Liver (tissue), 9 donors: ENCODE measurements around the gene URAD. TPM values are rescaled to one million over a fixed set of nuclear protein-coding genes. Genes with fewer than 3 reads are reported as not detected.

Source experiments
- DNase-seq: peaks from one replicate; pipeline ENCODE4 v3.0.0-alpha.2; 2017; ENCODE audit warnings: low spot score
- H3K27ac ChIP-seq, 2 donors: one replicate each; pipeline ENCODE4 v1.7.0; 2013; ENCODE audit warnings: inconsistent platforms in 2 of 2, low read length in 2 of 2, control low read depth in 1 of 2, low read depth in 1 of 2, mild to moderate bottlenecking in 1 of 2
- H3K27me3 ChIP-seq, 4 donors: one replicate each; pipeline versions ENCODE4 v1.6.1 to v1.7.0; 2013; ENCODE audit warnings: low read length in 3 of 4, inconsistent platforms in 1 of 4, mild to moderate bottlenecking in 1 of 4, moderate library complexity in 1 of 4; ENCODE audit not compliant: control insufficient read depth in 4 of 4, insufficient read depth in 4 of 4
- H3K36me3 ChIP-seq, 4 donors: one replicate each; pipeline versions ENCODE4 v1.6.1 to v1.7.0; 2013; ENCODE audit warnings: low read length in 3 of 4, mild to moderate bottlenecking in 3 of 4, low read depth in 1 of 4, moderate library complexity in 1 of 4; ENCODE audit not compliant: control insufficient read depth in 4 of 4, insufficient read depth in 3 of 4
- H3K4me1 ChIP-seq, 4 donors: one replicate each; pipeline versions ENCODE4 v1.6.1 to v1.7.0; 2013; ENCODE audit warnings: low read length in 3 of 4, mild to moderate bottlenecking in 3 of 4, moderate library complexity in 1 of 4; ENCODE audit not compliant: control insufficient read depth in 4 of 4, insufficient read depth in 4 of 4
- H3K4me3 ChIP-seq, 3 donors: one replicate each; pipeline versions ENCODE4 v1.6.1 to v1.7.0; 2013; ENCODE audit warnings: low read length in 3 of 3, control low read depth in 1 of 3, low read depth in 1 of 3, mild to moderate bottlenecking in 1 of 3
- H3K9ac ChIP-seq, 2 donors: one replicate each; pipeline ENCODE4 v1.7.0; 2013; ENCODE audit warnings: low read length in 2 of 2, mild to moderate bottlenecking in 2 of 2, moderate library complexity in 2 of 2, control low read depth in 1 of 2, low read depth in 1 of 2
- H3K9me3 ChIP-seq, 4 donors: one replicate each; pipeline versions ENCODE4 v1.6.1 to v1.7.0; 2013; ENCODE audit warnings: low read length in 3 of 4; ENCODE audit not compliant: control insufficient read depth in 4 of 4
- CTCF ChIP-seq: fragments of 150-350 bp; IDR thresholded peaks from 2 replicates; pipeline ENCODE4 v1.5.1; 2017; ENCODE audit warnings: improper control_type of control experiment, low read depth, low read length; ENCODE audit not compliant: missing input control
- EGR1 ChIP-seq, 2 donors: IDR thresholded peaks; 2 replicates each; pipeline ENCODE4 v1.6.1; 2016 to 2018; ENCODE audit warnings: antibody characterized with exemption in 2 of 2, low read depth in 2 of 2
- FOXA1 ChIP-seq: IDR thresholded peaks from 2 replicates; pipeline ENCODE4 v1.6.1; 2016; ENCODE audit warnings: antibody characterized with exemption
- FOXA2 ChIP-seq: IDR thresholded peaks from 2 replicates; pipeline ENCODE4 v1.6.1; 2016; ENCODE audit warnings: antibody characterized with exemption
- HNF4A ChIP-seq, 2 donors: conservative IDR thresholded peaks; 2 replicates each; pipeline ENCODE4 v1.6.1; 2016; ENCODE audit warnings: antibody characterized with exemption in 2 of 2, mild to moderate bottlenecking in 2 of 2
- HNF4G ChIP-seq: IDR thresholded peaks from 2 replicates; pipeline ENCODE4 v1.6.1; 2016; ENCODE audit warnings: antibody characterized with exemption
- JUND ChIP-seq, 2 donors: IDR thresholded peaks; 2 replicates each; pipeline ENCODE4 v1.6.1; 2016; ENCODE audit warnings: antibody characterized with exemption in 2 of 2
- MAX ChIP-seq: IDR thresholded peaks from 2 replicates; pipeline ENCODE4 v1.6.1; 2016; ENCODE audit warnings: antibody characterized with exemption
- NR2F2 ChIP-seq: IDR thresholded peaks from 2 replicates; pipeline ENCODE4 v1.6.1; 2016; ENCODE audit warnings: antibody characterized with exemption
- RAD21 ChIP-seq, 2 donors: IDR thresholded peaks; 2 replicates each; pipeline ENCODE4 v1.6.1; 2016; ENCODE audit warnings: antibody characterized with exemption in 2 of 2, mild to moderate bottlenecking in 2 of 2
- RXRA ChIP-seq, 2 donors: IDR thresholded peaks; 2 replicates each; pipeline ENCODE4 v1.6.1; 2017 to 2018; ENCODE audit warnings: antibody characterized with exemption in 2 of 2, mild to moderate bottlenecking in 1 of 2
- SP1 ChIP-seq: IDR thresholded peaks from 2 replicates; pipeline ENCODE4 v1.6.1; 2018; ENCODE audit warnings: antibody characterized with exemption, mild to moderate bottlenecking
- TAF1 ChIP-seq: conservative IDR thresholded peaks from 2 replicates; pipeline ENCODE4 v1.6.1; 2016; ENCODE audit warnings: antibody characterized with exemption, mild to moderate bottlenecking
- YY1 ChIP-seq: IDR thresholded peaks from 2 replicates; pipeline ENCODE4 v1.6.1; 2016; ENCODE audit warnings: antibody characterized with exemption, mild to moderate bottlenecking
- WGBS: extraction: QIAGEN DNeasy Blood & Tissue Kit; methylation state at CpG from one replicate; pipeline ENCODE4 v1.1.7; 2013; 5-methylcytosine and 5-hydroxymethylcytosine counted together
- polyA plus RNA-seq, 2 donors: library from polyadenylated mRNA; stranded (reverse) in 1 of 2; unstranded in 1 of 2; fragments of 200-250 nt in 1 of 2; fragments of >200 nt in 1 of 2; fragmentation: Nextera tagmentation in 1 of 2; extraction: Ambion mirVana in 1 of 2; gene quantifications; one replicate each; pipeline versions ENCODE4 v1.2.1 to v1.2.3, GENCODE V29; 2013 to 2015
- total RNA-seq, 2 donors: library from RNA; depleted of rRNA; stranded (reverse); fragments of >200 nt; gene quantifications; one replicate each; pipeline ENCODE4 v1.2.3, GENCODE V29; 2014
- TF ChIP-seq, protein P1 (sequence below): IDR thresholded peaks from 2 replicates; pipeline ENCODE4 v1.6.1; 2016; ENCODE audit warnings: antibody characterized with exemption, mild to moderate bottlenecking
- TF ChIP-seq, protein P2 (sequence below): IDR thresholded peaks from 2 replicates; pipeline ENCODE4 v1.6.1; 2016; ENCODE audit warnings: antibody characterized with exemption
- donor health status: healthy.
- donor health status: healthy.
- donor health status: healthy.
- donor health status: healthy.
- donor health status: healthy.

Gene URAD
- total and polyA plus RNA-seq, 4 donors: not detected

- DNase-seq: no peak
These were observed 45.5 kb downstream of the URAD start for GRCh38 chr13:27942972-27943371.

DNA sequence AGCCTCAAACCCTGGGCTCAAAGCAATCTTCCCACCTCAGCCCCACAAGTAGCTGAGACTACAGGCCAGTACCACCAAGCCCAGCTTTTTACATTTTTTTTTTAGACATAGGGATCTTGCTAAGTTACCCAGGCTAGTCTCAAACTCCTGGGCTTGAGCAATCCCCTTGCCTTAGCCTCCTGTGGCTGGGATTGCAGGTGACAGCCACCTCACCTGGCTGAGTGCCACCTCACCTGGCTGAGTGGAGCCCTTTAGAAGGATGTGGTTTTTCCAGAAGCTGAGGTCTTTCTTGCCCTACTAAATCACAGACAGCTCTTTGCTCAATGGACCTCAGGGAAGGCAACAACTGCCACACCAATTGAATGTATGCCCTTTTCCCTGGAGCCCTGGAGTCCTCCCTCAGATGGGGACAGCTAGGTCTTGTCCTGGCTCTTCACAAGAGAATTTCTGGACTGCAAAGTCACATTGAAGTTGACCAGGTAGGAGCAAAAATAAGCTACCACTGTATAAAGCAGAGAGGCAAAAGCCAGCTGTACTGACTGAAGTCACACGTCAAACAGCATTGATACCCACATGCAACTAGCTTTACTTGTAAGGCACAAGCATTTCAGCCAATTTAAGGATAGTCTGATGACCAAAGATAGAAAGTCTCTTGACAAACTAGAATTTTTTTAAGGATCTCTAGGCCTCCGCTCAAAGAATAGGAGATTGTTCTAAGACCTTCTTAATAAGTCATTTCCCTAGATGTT is 54.7 kb downstream of the URAD start:
- Histone ChIP-seq H3K9me3 (no peaks in the 10 kb centered on the region), H3K27ac (no peak overlapping the region), H3K27me3 (peaks cover 2 to 6% (median 4%) of the 10 kb centered on the region in 4 donors), H3K4me1 (peaks cover 0 to 1% (median 0%) of the 10 kb centered on the region in 4 donors), H3K9ac (no peak overlapping the region), H3K4me3 (no peak overlapping the region), H3K36me3 (no peaks in the 10 kb centered on the region)
- WGBS: 81% methylated on average over 2 of the region's 2 CpGs
- TF ChIP-seq TAF1 (no peak), EGR1 (IDR thresholded peaks at IDR 0.05; ENCODE audit: low read depth in 2 of 2) (no peak), HNF4G (no peak), HNF4A (conservative IDR thresholded peaks at IDR 0.05) (no peak), NR2F2 (no peak), SP1 (no peak)
- TF ChIP-seq, protein P1, sequence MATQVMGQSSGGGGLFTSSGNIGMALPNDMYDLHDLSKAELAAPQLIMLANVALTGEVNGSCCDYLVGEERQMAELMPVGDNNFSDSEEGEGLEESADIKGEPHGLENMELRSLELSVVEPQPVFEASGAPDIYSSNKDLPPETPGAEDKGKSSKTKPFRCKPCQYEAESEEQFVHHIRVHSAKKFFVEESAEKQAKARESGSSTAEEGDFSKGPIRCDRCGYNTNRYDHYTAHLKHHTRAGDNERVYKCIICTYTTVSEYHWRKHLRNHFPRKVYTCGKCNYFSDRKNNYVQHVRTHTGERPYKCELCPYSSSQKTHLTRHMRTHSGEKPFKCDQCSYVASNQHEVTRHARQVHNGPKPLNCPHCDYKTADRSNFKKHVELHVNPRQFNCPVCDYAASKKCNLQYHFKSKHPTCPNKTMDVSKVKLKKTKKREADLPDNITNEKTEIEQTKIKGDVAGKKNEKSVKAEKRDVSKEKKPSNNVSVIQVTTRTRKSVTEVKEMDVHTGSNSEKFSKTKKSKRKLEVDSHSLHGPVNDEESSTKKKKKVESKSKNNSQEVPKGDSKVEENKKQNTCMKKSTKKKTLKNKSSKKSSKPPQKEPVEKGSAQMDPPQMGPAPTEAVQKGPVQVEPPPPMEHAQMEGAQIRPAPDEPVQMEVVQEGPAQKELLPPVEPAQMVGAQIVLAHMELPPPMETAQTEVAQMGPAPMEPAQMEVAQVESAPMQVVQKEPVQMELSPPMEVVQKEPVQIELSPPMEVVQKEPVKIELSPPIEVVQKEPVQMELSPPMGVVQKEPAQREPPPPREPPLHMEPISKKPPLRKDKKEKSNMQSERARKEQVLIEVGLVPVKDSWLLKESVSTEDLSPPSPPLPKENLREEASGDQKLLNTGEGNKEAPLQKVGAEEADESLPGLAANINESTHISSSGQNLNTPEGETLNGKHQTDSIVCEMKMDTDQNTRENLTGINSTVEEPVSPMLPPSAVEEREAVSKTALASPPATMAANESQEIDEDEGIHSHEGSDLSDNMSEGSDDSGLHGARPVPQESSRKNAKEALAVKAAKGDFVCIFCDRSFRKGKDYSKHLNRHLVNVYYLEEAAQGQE: no peak
- no peak for DNase-seq

More at GRCh38 chr13:27942972-27943371, 45.5 kb downstream of the URAD start:
- no peak overlapping the region for H3K4me3 ChIP-seq
- no peak overlapping the region for H3K27ac ChIP-seq
- H3K36me3 ChIP-seq: no peaks in the 10 kb centered on the region
- TF ChIP-seq HNF4A (conservative IDR thresholded peaks at IDR 0.05): no peak
- no peak for TF ChIP-seq EGR1 (IDR thresholded peaks at IDR 0.05; ENCODE audit: low read depth in 2 of 2)
- H3K4me1 ChIP-seq: no peaks in the 10 kb centered on the region
- no peaks in the 10 kb centered on the region for H3K9me3 ChIP-seq
- no peak overlapping the region for H3K9ac ChIP-seq
- H3K27me3 ChIP-seq: no peaks in the 10 kb centered on the region
- WGBS: 81% methylated on average over 1 of the region's 1 CpG

GRCh38 chr13:27933118-27933517 is 55.4 kb downstream of the URAD start:
- no peak overlapping the region for H3K9ac ChIP-seq
- H3K4me1 ChIP-seq: peaks cover 0 to 3% (median under 1%) of the 10 kb centered on the region in 4 donors
- H3K27ac ChIP-seq: no peak overlapping the region
- H3K27me3 ChIP-seq: peaks cover 2 to 9% (median 8%) of the 10 kb centered on the region in 4 donors
- H3K4me3 ChIP-seq: no peak overlapping the region
- no peaks in the 10 kb centered on the region for H3K36me3 ChIP-seq
- no peaks in the 10 kb centered on the region for H3K9me3 ChIP-seq
- 72% methylated on average over 1 of the region's 1 CpG for WGBS
- DNase-seq: no peak
- TF ChIP-seq HNF4G (no peak), YY1 (no peak), SP1 (no peak), MAX (no peak), RAD21 (IDR thresholded peaks at IDR 0.05) (no peak), FOXA1 (no peak), FOXA2 (no peak), HNF4A (conservative IDR thresholded peaks at IDR 0.05) (no peak), RXRA (IDR thresholded peaks at IDR 0.05) (no peak), EGR1 (IDR thresholded peaks at IDR 0.05; ENCODE audit: low read depth in 2 of 2) (no peak), TAF1 (no peak), JUND (IDR thresholded peaks at IDR 0.05) (no peak), CTCF (no peak)
- TF ChIP-seq, protein P1: no peak
- TF ChIP-seq, protein P2, sequence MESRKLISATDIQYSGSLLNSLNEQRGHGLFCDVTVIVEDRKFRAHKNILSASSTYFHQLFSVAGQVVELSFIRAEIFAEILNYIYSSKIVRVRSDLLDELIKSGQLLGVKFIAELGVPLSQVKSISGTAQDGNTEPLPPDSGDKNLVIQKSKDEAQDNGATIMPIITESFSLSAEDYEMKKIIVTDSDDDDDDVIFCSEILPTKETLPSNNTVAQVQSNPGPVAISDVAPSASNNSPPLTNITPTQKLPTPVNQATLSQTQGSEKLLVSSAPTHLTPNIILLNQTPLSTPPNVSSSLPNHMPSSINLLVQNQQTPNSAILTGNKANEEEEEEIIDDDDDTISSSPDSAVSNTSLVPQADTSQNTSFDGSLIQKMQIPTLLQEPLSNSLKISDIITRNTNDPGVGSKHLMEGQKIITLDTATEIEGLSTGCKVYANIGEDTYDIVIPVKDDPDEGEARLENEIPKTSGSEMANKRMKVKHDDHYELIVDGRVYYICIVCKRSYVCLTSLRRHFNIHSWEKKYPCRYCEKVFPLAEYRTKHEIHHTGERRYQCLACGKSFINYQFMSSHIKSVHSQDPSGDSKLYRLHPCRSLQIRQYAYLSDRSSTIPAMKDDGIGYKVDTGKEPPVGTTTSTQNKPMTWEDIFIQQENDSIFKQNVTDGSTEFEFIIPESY: no peak
